ENCODE data around the gene HTD2.
A peak's percentile ranks its signal among the peaks of the same experiment; 100 is the strongest.

The HTD2 gene

GRCh38 chr3:58292866-58293265 lies 13.5 kb upstream of the HTD2 start:
- no peak for DNase-seq (ENCODE audit: low read depth)

DNA sequence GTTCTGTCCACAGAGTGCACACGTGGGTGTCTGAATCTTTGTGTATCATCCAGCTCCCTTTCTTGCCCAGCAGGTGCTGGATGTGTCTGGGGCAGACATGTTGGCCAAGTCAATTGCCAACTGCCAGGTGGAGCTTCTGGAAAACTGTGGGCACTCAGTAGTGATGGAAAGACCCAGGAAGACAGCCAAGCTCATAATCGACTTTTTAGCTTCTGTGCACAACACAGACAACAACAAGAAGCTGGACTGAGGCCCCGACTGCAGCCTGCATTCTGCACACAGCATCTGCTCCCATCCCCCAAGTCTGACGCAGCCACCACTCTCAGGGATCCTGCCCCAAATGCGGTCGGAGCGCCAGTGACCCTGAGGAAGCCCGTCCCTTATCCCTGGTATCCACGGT lies 12.8 kb upstream of the HTD2 start:
- no peak for DNase-seq (ENCODE audit: low read depth)

DNA sequence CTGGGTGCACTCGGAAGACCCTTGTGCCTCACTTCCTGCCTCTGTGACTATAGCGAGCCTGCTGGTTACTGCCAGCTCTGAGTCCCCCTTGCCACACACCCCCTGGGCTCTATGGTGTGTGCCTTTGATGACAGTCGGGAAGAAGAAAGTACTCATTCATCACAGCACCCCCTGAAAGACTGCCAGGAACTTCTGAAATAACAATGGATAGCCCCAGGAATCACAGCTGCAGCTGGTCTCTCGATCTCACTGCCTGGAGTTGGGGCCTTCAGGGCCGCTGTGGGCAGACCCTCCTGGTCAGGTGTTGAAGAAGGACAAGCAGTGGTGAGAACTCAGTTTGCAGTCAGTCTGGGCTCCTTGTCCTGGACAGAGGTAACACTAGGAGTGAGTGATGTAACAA lies 10.1 kb upstream of the HTD2 start:
- DNase-seq (ENCODE audit: low read depth) = no peak

DNA sequence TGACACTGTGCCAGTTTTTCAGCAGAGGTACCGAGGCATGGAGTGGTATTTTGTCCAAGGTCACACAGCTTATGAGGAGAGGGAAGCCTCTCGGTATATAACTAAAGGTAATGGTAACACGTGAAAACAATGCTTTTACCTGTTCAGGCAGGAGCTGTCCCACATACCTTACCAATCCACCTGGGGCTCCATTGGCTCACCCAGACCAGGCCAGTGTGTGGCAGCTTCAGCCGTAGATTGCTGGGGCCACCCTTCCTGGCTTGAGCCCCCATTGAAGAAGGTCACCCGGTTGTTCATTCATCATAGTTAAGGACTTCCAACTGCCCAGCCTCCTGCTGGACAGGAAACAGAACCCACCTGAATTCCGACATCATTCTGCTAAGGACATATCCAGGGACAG lies 9.5 kb upstream of the HTD2 start:
- no peak for DNase-seq (ENCODE audit: low read depth)

DNA sequence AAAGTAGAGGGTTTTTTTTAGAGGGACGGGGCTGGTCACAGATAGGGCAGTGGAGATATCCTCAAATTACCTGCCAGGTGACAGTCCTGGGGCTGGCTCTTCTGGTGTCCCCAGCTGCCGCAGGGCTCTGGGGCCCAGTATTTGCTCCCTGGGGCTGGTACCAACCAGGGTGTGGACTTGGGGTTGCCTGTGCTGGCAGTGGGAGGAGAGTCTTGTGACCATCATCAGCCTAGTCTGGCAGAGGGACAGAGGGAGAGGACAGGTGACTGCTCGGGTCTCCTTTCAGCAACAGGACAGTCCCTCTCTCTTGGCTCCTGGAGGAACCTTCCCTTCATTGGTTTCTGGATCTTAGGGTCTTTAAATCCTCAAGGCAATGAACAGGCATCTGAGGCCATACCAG lies 8.1 kb upstream of the HTD2 start:
- no peak for DNase-seq (ENCODE audit: low read depth)

DNA sequence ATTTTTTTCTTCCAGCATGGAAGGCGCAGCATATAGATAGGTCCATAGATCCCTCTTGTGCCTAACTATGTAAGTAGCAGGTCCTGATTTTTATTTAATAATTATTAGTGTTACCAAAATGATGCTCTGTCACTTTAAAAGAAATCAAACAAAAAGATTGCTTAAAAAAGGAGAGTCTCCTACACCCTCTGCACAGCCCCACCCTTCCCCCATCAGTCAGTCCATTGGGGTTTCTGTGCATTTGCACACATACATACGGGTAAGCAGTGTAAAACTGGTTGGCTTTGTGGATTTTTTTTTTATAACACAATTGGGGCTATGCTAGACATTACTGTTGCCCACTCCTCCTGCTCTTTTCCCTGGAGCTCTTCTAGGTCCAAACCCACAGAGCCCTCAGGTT lies 7.2 kb upstream of the HTD2 start:
- DNase-seq (ENCODE audit: low read depth) = no peak

DNA sequence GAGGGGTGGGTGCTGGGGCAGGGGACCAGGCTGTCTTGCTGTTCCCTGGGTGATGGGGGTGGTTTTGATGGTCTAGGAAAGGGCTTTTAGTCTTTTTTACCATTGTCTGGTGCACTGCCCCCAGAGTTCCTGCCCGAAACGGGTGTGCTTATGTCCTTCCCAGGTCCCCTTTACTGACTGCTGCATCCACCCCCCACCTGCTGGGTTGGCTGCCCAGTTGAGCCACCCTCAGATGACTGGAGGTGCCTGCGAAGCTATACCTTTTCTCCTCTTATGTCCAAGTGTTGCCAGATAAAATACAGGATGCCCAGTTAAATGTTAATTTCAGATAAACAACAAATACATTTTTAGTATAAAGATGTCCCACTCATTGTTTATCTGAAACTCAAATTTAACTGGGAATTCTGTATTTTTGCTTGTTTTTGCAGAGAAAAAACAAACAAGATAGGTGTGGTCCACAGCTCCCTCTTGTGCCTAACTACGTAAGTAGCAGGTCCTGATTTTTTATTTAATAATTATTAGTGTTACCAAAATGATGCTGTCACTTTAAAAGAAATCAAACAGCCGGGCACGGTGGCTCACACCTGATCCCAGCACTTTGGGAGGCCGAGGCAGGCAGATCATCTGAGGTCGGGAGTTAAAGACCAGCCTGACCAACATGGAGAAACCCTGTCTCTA lies 6.3 kb upstream of the HTD2 start:
- DNase-seq (ENCODE audit: low read depth) = peak; percentile 72

- DNase-seq (ENCODE audit: low read depth) = peak; percentile 75
Observed at GRCh38 chr3:58307639-58308215, 1.4 kb downstream of the HTD2 start.

DNA sequence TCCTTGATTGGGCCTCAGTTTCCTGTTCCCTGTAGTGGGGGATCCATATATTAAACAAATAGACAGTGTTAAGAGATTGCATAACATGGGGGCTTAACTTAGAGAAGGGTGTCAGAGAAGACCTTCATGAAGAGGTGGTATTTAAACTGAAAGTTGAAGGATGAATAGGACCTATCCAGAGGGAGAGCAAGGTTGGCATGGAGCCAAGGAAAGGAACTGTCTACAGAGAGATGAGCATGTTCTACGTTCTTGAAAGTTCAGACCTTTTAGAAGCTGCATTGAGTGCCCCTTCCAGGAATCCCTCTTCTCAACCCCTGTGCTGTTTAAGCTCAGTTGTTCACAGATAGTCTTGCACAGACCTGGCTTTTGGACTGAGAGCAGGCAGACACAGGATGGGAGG lies 2.4 kb downstream of the HTD2 start:
- no peak for DNase-seq (ENCODE audit: low read depth)

DNA sequence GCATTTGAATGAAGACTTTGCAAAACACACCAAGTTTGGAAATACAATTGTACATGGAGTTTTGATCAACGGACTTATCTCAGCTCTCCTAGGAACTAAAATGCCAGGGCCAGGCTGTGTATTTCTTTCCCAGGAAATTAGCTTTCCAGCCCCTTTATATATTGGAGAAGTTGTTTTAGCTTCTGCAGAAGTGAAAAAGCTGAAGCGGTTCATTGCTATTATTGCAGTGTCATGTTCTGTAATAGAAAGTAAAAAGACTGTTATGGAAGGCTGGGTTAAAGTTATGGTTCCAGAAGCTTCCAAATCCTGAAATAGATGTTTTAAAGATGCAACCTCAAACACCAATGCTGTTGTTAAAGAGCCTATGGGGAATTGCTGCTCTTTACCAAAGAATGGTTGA lies 11.5 kb downstream of the HTD2 start:
- no peak for DNase-seq (ENCODE audit: low read depth)

- no peak for DNase-seq (ENCODE audit: low read depth)
Observed at GRCh38 chr3:58321791-58322190, 15.5 kb downstream of the HTD2 start.

DNA sequence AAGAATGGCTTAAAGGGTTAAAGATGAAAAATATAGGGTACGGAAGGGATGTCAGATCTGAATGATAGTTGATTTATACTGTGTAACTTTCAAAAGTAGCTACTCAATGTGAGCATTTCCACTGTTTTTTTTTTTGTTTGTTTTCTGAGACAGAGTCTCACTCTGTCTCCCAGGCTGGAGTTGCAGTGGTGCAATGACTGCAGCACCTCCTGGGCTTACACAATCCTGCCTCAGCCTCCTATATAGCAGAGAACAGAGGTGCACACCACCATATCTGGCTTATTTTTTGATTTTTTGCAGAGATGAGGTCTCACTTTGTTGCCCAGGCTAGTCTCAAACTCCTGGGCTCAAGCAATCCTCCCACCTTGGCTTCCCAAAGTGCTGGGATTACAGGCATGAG lies 16.5 kb downstream of the HTD2 start:
- DNase-seq (ENCODE audit: low read depth) = no peak

GRCh38 chr3:58323529-58324390 lies 17.4 kb downstream of the HTD2 start:
- no peak for DNase-seq (ENCODE audit: low read depth)

DNA sequence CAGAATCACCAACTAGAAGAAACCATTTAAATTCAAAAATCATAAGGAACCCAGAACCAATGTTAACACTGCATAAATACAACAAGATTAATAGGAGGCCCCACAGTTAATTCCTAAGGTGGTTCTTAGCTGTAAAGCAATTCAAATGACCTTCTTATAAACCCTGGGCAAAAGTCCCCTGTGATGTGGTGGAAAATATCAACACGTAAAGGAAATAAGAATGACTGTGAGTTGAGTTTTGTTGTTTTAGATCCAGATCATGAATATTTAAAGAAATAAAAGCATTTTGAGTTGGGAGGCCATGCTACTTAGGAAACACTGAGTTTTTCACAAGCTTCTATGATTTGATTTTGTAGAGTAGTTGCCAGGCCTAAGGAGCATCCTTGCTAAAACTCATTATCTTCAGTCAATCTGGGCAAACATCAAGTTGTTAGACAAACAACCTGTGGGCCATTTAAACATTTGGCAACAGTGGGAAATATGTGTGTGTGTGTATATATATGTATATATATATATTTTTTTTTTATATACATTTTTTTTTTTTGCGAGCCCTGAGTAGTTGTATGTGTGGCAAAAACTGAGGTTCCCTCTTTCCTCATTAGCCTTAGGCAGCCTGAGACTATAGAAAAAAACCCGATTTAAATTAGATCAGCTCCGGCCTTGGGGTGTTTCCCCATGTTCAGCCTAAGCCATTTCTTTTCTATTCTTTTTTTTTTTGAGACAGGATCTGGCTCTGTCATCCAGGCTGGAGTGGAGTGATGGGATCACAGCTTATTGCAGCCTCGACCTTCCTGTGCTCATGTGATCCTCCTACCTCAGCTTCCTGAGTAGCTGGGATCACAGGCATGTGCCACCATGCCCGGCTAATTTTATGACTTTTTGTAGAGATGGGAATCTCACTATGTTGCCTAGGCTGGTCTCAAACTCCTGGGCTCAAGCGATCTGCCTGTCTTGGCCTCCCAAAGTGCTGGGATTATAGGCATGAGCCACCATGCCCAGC lies 18.4 kb downstream of the HTD2 start:
- DNase-seq (ENCODE audit: low read depth) = no peak

DNA sequence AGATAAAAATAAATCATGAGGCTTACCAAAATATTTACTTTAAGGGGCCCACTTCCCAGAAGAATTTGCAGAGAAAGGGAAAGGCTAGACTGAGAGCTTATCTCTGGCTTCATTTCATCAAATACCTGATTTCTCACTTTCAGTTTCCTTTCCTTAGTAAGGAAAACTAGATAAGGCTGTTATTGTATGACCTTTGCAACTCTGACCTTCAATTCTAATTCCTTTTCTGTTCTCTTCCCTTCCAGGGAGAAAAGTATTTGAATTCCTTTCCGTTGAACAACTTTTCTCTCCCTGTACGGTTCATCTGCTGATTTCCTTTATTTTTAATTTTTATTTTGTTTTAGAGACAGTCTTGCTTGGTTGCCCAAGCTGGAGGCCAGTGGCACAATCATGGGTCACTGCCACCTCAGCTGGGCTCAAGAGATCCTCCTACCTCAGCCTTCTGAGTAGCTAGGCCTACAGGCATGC lies 19.2 kb downstream of the HTD2 start:
- no peak for DNase-seq (ENCODE audit: low read depth)

GRCh38 chr3:58326267-58326900 lies 20.1 kb downstream of the HTD2 start:
- no peak for DNase-seq (ENCODE audit: low read depth)

GRCh38 chr3:58329150-58329921 lies 23.0 kb downstream of the HTD2 start:
- DNase-seq (ENCODE audit: low read depth) = no peak

DNA sequence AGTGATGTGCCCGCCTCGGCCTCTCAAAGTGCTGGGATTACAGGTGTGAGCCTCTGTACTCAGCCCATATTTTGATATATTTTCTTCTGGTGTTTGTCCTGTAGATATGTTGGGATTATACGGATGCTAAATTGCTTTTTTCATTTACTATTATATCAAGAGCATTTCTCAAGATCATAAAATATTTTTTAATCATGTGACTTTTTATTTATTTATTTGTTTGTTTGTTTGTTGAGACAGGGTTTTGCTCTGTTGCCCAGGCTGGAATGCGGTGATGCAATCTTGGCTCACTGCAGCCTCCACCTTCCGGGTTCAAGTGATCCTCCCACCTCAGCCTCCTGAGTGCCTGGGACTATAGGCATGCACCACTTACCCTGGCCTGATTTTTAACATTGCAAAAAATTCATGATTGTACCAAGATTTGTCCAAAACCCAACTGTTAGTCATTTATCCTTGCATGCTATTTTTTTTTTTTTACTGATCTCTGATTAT lies 23.6 kb downstream of the HTD2 start:
- DNase-seq (ENCODE audit: low read depth) = no peak

DNA sequence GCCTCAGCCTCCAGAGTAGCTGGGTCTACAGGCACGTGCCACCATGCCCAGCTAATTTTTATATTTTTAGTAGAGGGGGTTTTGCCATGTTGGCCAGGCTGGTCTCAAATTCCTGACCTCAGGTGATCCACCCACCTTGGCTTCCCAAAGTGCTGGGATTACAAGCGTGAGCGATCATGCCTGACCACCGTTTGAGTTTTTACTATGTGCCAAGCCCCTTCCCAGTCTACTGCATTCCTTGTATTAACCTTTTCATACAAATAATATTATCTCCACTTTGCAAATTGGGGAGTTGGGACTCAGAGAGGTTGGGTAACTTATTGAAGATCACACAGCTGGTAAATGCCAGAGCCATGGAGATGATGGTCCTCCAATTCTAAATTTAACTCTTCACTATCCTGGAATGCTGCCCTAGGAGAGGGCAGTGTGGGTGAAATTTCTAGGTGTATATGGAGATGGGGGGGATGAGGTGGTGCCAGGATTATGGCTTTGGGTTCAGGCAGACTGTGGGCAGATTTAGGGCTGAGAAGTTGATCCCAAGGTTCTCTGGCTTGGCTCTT lies 25.4 kb downstream of the HTD2 start:
- no peak for DNase-seq (ENCODE audit: low read depth)

- DNase-seq (ENCODE audit: low read depth) = peak; percentile 42
Observed at GRCh38 chr3:58332575-58333188, 26.4 kb downstream of the HTD2 start, which contains the start of gene PXK. Gene PXK, plus strand, starts transcription at chr3:58332892. Its CDS starts 97 bp downstream, at chr3:58332989.
